Stomach (tissue), 9 donors: Measurements from ENCODE around the gene KCNIP3. TPM values are rescaled to one million over a fixed set of nuclear protein-coding genes. Genes with fewer than 3 reads are reported as not detected.

ENCODE experiments used
- DNase-seq, 2 donors: peaks; one replicate each; pipeline versions ENCODE4 v3.0.0 to v3.0.0-alpha.2; 2013 to 2019
- H3K27ac ChIP-seq, 5 donors: fragments of 200-600 bp in 4 of 5; sonication (generic) in 4 of 5; one replicate each; pipeline ENCODE4 v1.5.1; 2013 to 2019; ENCODE audit warnings: mild to moderate bottlenecking in 1 of 5, moderate library complexity in 1 of 5
- H3K27me3 ChIP-seq, 3 donors: fragments of 200-600 bp; sonication (generic); one replicate each; pipeline ENCODE4 v1.5.1; 2017 to 2019; ENCODE audit warnings: mixed run types in 1 of 3
- H3K36me3 ChIP-seq, 4 donors: fragments of 200-600 bp; sonication (generic); 1 replicate in 3 of 4; 2 replicates in 1 of 4; pipeline ENCODE4 v1.5.1; 2016 to 2019
- H3K4me1 ChIP-seq, 4 donors: fragments of 200-600 bp; sonication (generic); one replicate each; pipeline ENCODE4 v1.5.1; 2016 to 2019
- H3K4me3 ChIP-seq, 4 donors: fragments of 200-600 bp; sonication (generic) in 3 of 4; one replicate each; pipeline ENCODE4 v1.5.1; 2016 to 2019; ENCODE audit warnings: mild to moderate bottlenecking in 1 of 4
- H3K9me3 ChIP-seq, 4 donors: fragments of 200-600 bp; sonication (generic); one replicate each; pipeline ENCODE4 v1.5.1; 2016 to 2019
- CTCF ChIP-seq, 7 experiments: fragments of 450-650 bp in 4 of 7; fragments of 200-600 bp in 3 of 7; sonication (generic) in 3 of 7; IDR thresholded peaks; one replicate each; pipeline ENCODE4 v1.5.1; 2016 to 2019; ENCODE audit warnings: antibody characterized with exemption in 7 of 7, control low read depth in 2 of 7, mild to moderate bottlenecking in 1 of 7
- EP300 ChIP-seq: sonication (generic); formaldehyde crosslinking; IDR thresholded peaks from one replicate; pipeline ENCODE4 v1.6.1; 2017; ENCODE audit warnings: antibody characterized with exemption
- POLR2A ChIP-seq, 4 donors: fragments of 450-650 bp; IDR thresholded peaks; one replicate each; pipeline ENCODE4 v1.6.1; 2016; ENCODE audit warnings: antibody characterized with exemption in 4 of 4, control low read depth in 2 of 4, mild to moderate bottlenecking in 1 of 4, moderate library complexity in 1 of 4
- POLR2AphosphoS5 ChIP-seq, 3 donors: sonication (generic); formaldehyde crosslinking; IDR thresholded peaks; one replicate each; pipeline ENCODE4 v1.6.1; 2016; ENCODE audit warnings: antibody characterized with exemption in 3 of 3
- WGBS, 5 donors: extraction: QIAGEN DNeasy Blood & Tissue Kit in 3 of 5; methylation state at CpG; one replicate each; pipeline versions ENCODE4 v1.1.5 to v1.1.7; 2013 to 2018; 5-methylcytosine and 5-hydroxymethylcytosine counted together
- intact Hi-C: fragments of 100-400 bp; cut with DNase I; formaldehyde crosslinking; loops from one replicate; pipeline ENCODE4 v1.15.1; 2023; ENCODE audit warnings: low total_unique reads
- polyA plus RNA-seq, 3 donors: library from polyadenylated mRNA; stranded (reverse); fragments of 200-250 nt; gene quantifications; one replicate each; pipeline ENCODE4 v1.2.3, GENCODE V29; 2013
- total RNA-seq, 5 donors: library from RNA; depleted of rRNA; stranded (reverse); fragments of >200 nt; gene quantifications; one replicate each; pipeline versions ENCODE4 v1.1.0 to v1.2.3, GENCODE V29; 2014 to 2016
- donor health status: healthy with polysubstance abuse.
- donor health status: Bipolar disorder and iron deficiency.
- donor health status: healthy.

Gene KCNIP3
- total and polyA plus RNA-seq, 8 donors: 1.3 to 4.4 (median 2.7) TPM; not detected in 2

GRCh38 chr2:95374029-95374428 lies 76.9 kb downstream of the KCNIP3 start:
- Histone ChIP-seq H3K4me1 (no peaks in the 10 kb centered on the region), H3K4me3 (no peak overlapping the region), H3K27me3 (no peaks in the 10 kb centered on the region), H3K27ac (no peak overlapping the region), H3K36me3 (peaks cover 0 to 21% (median 8%) of the 10 kb centered on the region in 4 donors), H3K9me3 (peaks cover 0 to 5% (median 0%) of the 10 kb centered on the region in 4 donors)
- intact Hi-C loops: no loop called here
- no peak for DNase-seq
- no peak for TF ChIP-seq POLR2AphosphoS5 (IDR thresholded peaks at IDR 0.05)
- 88 to 95% (median 93%) methylated on average over 3 to 6 of the region's 6 CpGs for WGBS, 5 donors

DNA sequence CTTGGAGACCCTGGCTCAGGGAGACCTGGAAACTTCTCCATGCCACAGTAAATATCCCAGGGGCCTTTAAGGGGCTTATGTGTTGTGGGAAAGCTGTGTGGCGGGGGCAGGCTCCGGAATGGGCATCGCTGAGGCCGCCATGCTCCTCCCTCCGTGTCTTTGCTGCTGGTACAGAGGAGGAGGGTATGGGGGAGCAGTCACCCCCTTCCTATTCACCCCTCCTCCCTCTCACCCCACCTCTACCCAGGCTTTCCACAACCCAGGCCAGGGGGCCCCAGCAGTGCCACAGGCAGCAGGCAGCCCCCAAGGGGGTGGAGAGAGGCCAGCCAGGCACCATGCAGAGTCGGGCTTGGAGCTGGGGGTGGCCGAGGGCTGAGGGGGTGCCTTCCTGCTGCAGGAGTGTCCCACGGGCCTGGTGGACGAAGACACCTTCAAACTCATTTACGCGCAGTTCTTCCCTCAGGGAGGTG lies 77.3 kb downstream of the KCNIP3 start:
- DNase-seq: no peak
- intact Hi-C loops: no loop called here

GRCh38 chr2:95374921-95375471 lies 77.8 kb downstream of the KCNIP3 start:
- no peak overlapping the region for H3K4me3 ChIP-seq
- intact Hi-C loops: no loop called here
- TF ChIP-seq CTCF (IDR thresholded peaks at IDR 0.05) (no peak), POLR2AphosphoS5 (IDR thresholded peaks at IDR 0.05) (no peak), POLR2A (IDR thresholded peaks at IDR 0.05) (no peak), EP300 (no peak)
- H3K9me3 ChIP-seq: peaks cover 0 to 4% (median 0%) of the 10 kb centered on the region in 4 donors
- no peak for DNase-seq
- H3K36me3 ChIP-seq: peaks cover 0 to 21% (median 8%) of the 10 kb centered on the region in 4 donors
- no peak overlapping the region for H3K27ac ChIP-seq
- 58 to 86% (median 78%) methylated on average over 13 to 15 of the region's 15 CpGs for WGBS, 5 donors
- H3K4me1 ChIP-seq: no peaks in the 10 kb centered on the region
- H3K27me3 ChIP-seq: no peaks in the 10 kb centered on the region

More for the DNA sequence above, 77.3 kb downstream of the KCNIP3 start:
- Histone ChIP-seq H3K9me3 (peaks cover 0 to 5% (median 0%) of the 10 kb centered on the region in 4 donors), H3K36me3 (peaks cover 0 to 21% (median 8%) of the 10 kb centered on the region in 4 donors), H3K4me1 (no peaks in the 10 kb centered on the region), H3K27me3 (no peaks in the 10 kb centered on the region), H3K4me3 (no peak overlapping the region), H3K27ac (no peak overlapping the region)
- TF ChIP-seq EP300: no peak
- TF ChIP-seq CTCF (IDR thresholded peaks at IDR 0.05): no peak
- no peak for TF ChIP-seq POLR2AphosphoS5 (IDR thresholded peaks at IDR 0.05)
- no peak for TF ChIP-seq POLR2A (IDR thresholded peaks at IDR 0.05)
- 91 to 96% (median 93%) methylated on average over 8 to 11 of the region's 11 CpGs for WGBS, 5 donors

GRCh38 chr2:95375532-95376150 lies 78.5 kb downstream of the KCNIP3 start:
- no peak for TF ChIP-seq EP300
- TF ChIP-seq CTCF (IDR thresholded peaks at IDR 0.05): no peak
- no peak for TF ChIP-seq POLR2AphosphoS5 (IDR thresholded peaks at IDR 0.05)
- no peak for TF ChIP-seq POLR2A (IDR thresholded peaks at IDR 0.05)
- WGBS, 5 donors: 83 to 90% (median 89%) methylated on average over 11 to 21 of the region's 21 CpGs
- H3K4me1 ChIP-seq: no peaks in the 10 kb centered on the region
- H3K27me3 ChIP-seq: no peaks in the 10 kb centered on the region
- H3K36me3 ChIP-seq: peaks cover 0 to 21% (median 8%) of the 10 kb centered on the region in 4 donors
- H3K9me3 ChIP-seq: no peaks in the 10 kb centered on the region
- H3K27ac ChIP-seq: no peak overlapping the region
- no peak overlapping the region for H3K4me3 ChIP-seq
- intact Hi-C loops: no loop called here
- no peak for DNase-seq
